H1 (cell line): ENCODE data around the gene TMEM51. TPM values are rescaled to one million over a fixed set of nuclear protein-coding genes. Genes with fewer than 3 reads are reported as not detected.

ENCODE experiments used
- CTCF ChIA-PET: fragments of 300-600 bp; sonication (Branson Sonifier 250); formaldehyde crosslinking; loops from one replicate; lab custom pipeline; 2021; ENCODE audit not compliant: partially characterized antibody; lab: Charles Lee
- POLR2A ChIA-PET: fragments of 300-600 bp; sonication (Branson Sonifier 250); formaldehyde crosslinking; loops from one replicate; lab custom pipeline; 2021; ENCODE audit warnings: inconsistent platforms; ENCODE audit not compliant: partially characterized antibody; lab: Charles Lee
- DNase-seq, 2 experiments: peaks; one replicate each; pipeline versions ENCODE4 v3.0.0 to v3.0.0-alpha.2; 2010 to 2022; ENCODE audit warnings: low spot score in 2 of 2, low read depth in 1 of 2, mixed read lengths in 1 of 2
- FAIRE-seq: peaks from 2 replicates; lab custom pipeline; 2011; peaks lifted over from hg19 to GRCh38; lab: Jason Lieb, UNC
- H2AFZ ChIP-seq: 2 replicates; pipeline ENCODE4 v1.8.1; 2012; ENCODE audit warnings: low read length, inconsistent platforms
- H2AK5ac ChIP-seq: 2 replicates; pipeline ENCODE4 v1.6.1; 2013; ENCODE audit warnings: low read depth, low read length
- H2BK120ac ChIP-seq: replicated peaks from 2 replicates; pipeline ENCODE3; 2013; ENCODE audit warnings: low read depth, low read length, inconsistent platforms
- H2BK12ac ChIP-seq: 2 replicates; pipeline ENCODE4 v1.6.1; 2013; ENCODE audit warnings: low read depth, low read length
- H2BK15ac ChIP-seq: 2 replicates; pipeline ENCODE4 v1.6.1; 2013; ENCODE audit warnings: low read length
- H2BK20ac ChIP-seq: 2 replicates; pipeline ENCODE4 v1.6.1; 2013; ENCODE audit warnings: low read length
- H2BK5ac ChIP-seq: 2 replicates; pipeline ENCODE4 v1.6.1; 2013; ENCODE audit warnings: low read depth, low read length
- H3K14ac ChIP-seq: 2 replicates; pipeline ENCODE4 v1.6.1; 2013; ENCODE audit warnings: inconsistent platforms; ENCODE audit not compliant: insufficient read length
- H3K18ac ChIP-seq: 2 replicates; pipeline ENCODE4 v1.6.1; 2013; ENCODE audit warnings: low read length; ENCODE audit errors: extremely low read depth
- H3K23ac ChIP-seq: 2 replicates; pipeline ENCODE4 v1.6.1; 2013; ENCODE audit warnings: inconsistent platforms; ENCODE audit not compliant: insufficient read length
- H3K23me2 ChIP-seq: 2 replicates; pipeline ENCODE4 v1.6.1; 2013; ENCODE audit warnings: low read depth, low read length
- H3K27ac ChIP-seq: 2 replicates; pipeline ENCODE4 v1.6.1; 2011; ENCODE audit warnings: low read depth, low read length, inconsistent platforms
- H3K27me3 ChIP-seq, 4 experiments: replicated peaks in 1 of 4; 1 replicate in 1 of 4; 2 replicates in 3 of 4; pipeline versions ENCODE4 v1.6.1 to v1.8.1; 2011 to 2013; ENCODE audit warnings: low read length in 3 of 4, mild to moderate bottlenecking in 3 of 4, inconsistent platforms in 2 of 4, mixed read lengths in 2 of 4, moderate library complexity in 1 of 4; ENCODE audit not compliant: control insufficient read depth in 3 of 4, insufficient read depth in 3 of 4; ENCODE audit errors: extremely low read depth in 1 of 4
- H3K36me3 ChIP-seq, 4 experiments: 2 replicates each; pipeline versions ENCODE4 v1.6.1 to v1.8.1; 2011 to 2013; ENCODE audit warnings: mild to moderate bottlenecking in 4 of 4, low read length in 3 of 4, moderate library complexity in 2 of 4, control low read depth in 1 of 4, inconsistent platforms in 1 of 4; ENCODE audit not compliant: insufficient read depth in 4 of 4, control insufficient read depth in 2 of 4
- H3K4ac ChIP-seq: replicated peaks from 2 replicates; pipeline ENCODE3; 2013; ENCODE audit warnings: low read length, low read depth, mixed read lengths, inconsistent platforms; ENCODE audit not compliant: insufficient read length
- H3K4me1 ChIP-seq, 4 experiments: replicated peaks in 1 of 4; 1 replicate in 1 of 4; 2 replicates in 3 of 4; pipeline versions ENCODE4 v1.6.1 to v1.8.1; 2011 to 2013; ENCODE audit warnings: low read length in 3 of 4, inconsistent platforms in 2 of 4, mixed read lengths in 1 of 4; ENCODE audit not compliant: insufficient read depth in 4 of 4, control insufficient read depth in 3 of 4
- H3K4me2 ChIP-seq, 2 experiments: 2 replicates each; pipeline versions ENCODE4 v1.6.1 to v1.8.1; 2011 to 2013; ENCODE audit warnings: low read depth in 2 of 2, low read length in 2 of 2, control low read depth in 1 of 2, inconsistent platforms in 1 of 2, mild to moderate bottlenecking in 1 of 2; ENCODE audit not compliant: insufficient read depth in 1 of 2
- H3K4me3 ChIP-seq, 4 experiments: fragments of 200-600, 300-600 bp in 1 of 4; sonication (generic), shearing (Covaris generic), sonication (Bioruptor Twin) in 1 of 4; 2 replicates each; pipeline versions ENCODE4 v1.5.1 to v1.8.1; 2011 to 2016; ENCODE audit warnings: low read length in 4 of 4, low read depth in 3 of 4, control low read depth in 2 of 4, inconsistent platforms in 2 of 4, mild to moderate bottlenecking in 2 of 4, mixed read lengths in 1 of 4, moderate library complexity in 1 of 4; ENCODE audit not compliant: insufficient read depth in 2 of 4; ENCODE audit errors: extremely low read depth in 1 of 4
- H3K56ac ChIP-seq: replicated peaks from 2 replicates; pipeline ENCODE3; 2013; ENCODE audit warnings: low read depth, mild to moderate bottlenecking, mixed read lengths, low read length, inconsistent platforms; ENCODE audit not compliant: insufficient read length
- H3K79me1 ChIP-seq: 2 replicates; pipeline ENCODE4 v1.6.1; 2013; ENCODE audit warnings: low read depth, low read length, control low read depth
- H3K79me2 ChIP-seq, 2 experiments: 2 replicates each; pipeline versions ENCODE4 v1.6.1 to v1.8.1; 2012 to 2013; ENCODE audit warnings: low read length in 2 of 2, mild to moderate bottlenecking in 2 of 2, inconsistent platforms in 1 of 2; ENCODE audit not compliant: insufficient read depth in 2 of 2, control insufficient read depth in 1 of 2
- H3K9ac ChIP-seq, 4 experiments: replicated peaks in 1 of 4; 1 replicate in 1 of 4; 2 replicates in 3 of 4; pipeline versions ENCODE4 v1.6.1 to v1.8.1; 2011 to 2013; ENCODE audit warnings: low read depth in 3 of 4, low read length in 3 of 4, control low read depth in 2 of 4, mild to moderate bottlenecking in 2 of 4, moderate library complexity in 2 of 4, inconsistent platforms in 1 of 4; ENCODE audit errors: extremely low read depth in 1 of 4
- H3K9me3 ChIP-seq, 2 experiments: 2 replicates each; pipeline versions ENCODE4 v1.6.1 to v1.8.1; 2012 to 2013; ENCODE audit warnings: mild to moderate bottlenecking in 2 of 2, moderate library complexity in 2 of 2, control low read depth in 1 of 2, inconsistent platforms in 1 of 2, low read depth in 1 of 2, low read length in 1 of 2, mixed read lengths in 1 of 2; ENCODE audit not compliant: insufficient read depth in 2 of 2
- H4K20me1 ChIP-seq, 2 experiments: replicated peaks in 1 of 2; 2 replicates each; pipeline versions ENCODE3 to v1.8.1; 2011 to 2013; ENCODE audit warnings: inconsistent platforms in 2 of 2, low read length in 2 of 2, mild to moderate bottlenecking in 1 of 2; ENCODE audit not compliant: insufficient read depth in 2 of 2, control insufficient read depth in 1 of 2
- H4K5ac ChIP-seq: 2 replicates; pipeline ENCODE4 v1.6.1; 2013; ENCODE audit warnings: low read length, low read depth, mixed read lengths, inconsistent platforms; ENCODE audit not compliant: insufficient read length
- H4K8ac ChIP-seq: 2 replicates; pipeline ENCODE4 v1.8.0; 2013; ENCODE audit warnings: mild to moderate bottlenecking, moderate library complexity, low read length, inconsistent platforms; ENCODE audit not compliant: insufficient read depth; ENCODE audit errors: extremely low read depth
- H4K91ac ChIP-seq: replicated peaks from 2 replicates; pipeline ENCODE3; 2013; ENCODE audit warnings: low read length, mixed read lengths, inconsistent platforms; ENCODE audit not compliant: insufficient read length
- ASH2L ChIP-seq: fragments of 200-600, 300-600 bp; sonication (generic); IDR thresholded peaks from one replicate; pipeline ENCODE4 v1.7.1; 2017; ENCODE audit warnings: low read length
- EGR1 ChIP-seq: IDR thresholded peaks from 2 replicates; pipeline ENCODE4 v1.6.1; 2011; ENCODE audit warnings: low read depth, low read length, borderline replicate concordance
- USF2 ChIP-seq: IDR thresholded peaks from 2 replicates; pipeline ENCODE4 v1.6.1; 2011; ENCODE audit warnings: low read length, improper control_type of control experiment
- WGBS, 2 experiments: shearing (Covaris generic) in 1 of 2; methylation state at CpG; one replicate each; pipeline versions ENCODE4 v1.1.6 to v1.1.7; 2013 to 2015; ENCODE audit warnings: low lambda C conversion rate in 2 of 2, mixed read lengths in 2 of 2, inconsistent platforms in 1 of 2, low coverage in 1 of 2, missing lambda C conversion rate in 1 of 2; ENCODE audit not compliant: insufficient replicate concordance in 2 of 2, insufficient coverage in 1 of 2, insufficient read length in 1 of 2; ENCODE audit errors: extremely low coverage in 1 of 2, missing lambda C conversion rate in 1 of 2; 5-methylcytosine and 5-hydroxymethylcytosine counted together
- polyA plus RNA-seq, 7 experiments: library from polyadenylated mRNA; depleted of rRNA in 3 of 7; stranded (reverse) in 5 of 7; unstranded in 2 of 7; fragments of >200 nt in 5 of 7; fragments of 200-250 nt in 2 of 7; gene quantifications; 1 replicate in 5 of 7; 2 replicates in 1 of 7; 4 replicates in 1 of 7; pipeline versions ENCODE4 v1.2.1 to v1.2.3, GENCODE V29; 2011 to 2013; ENCODE audit warnings: missing spikeins in 2 of 7, mixed read lengths in 2 of 7
- total RNA-seq: library from RNA; stranded (reverse); fragmentation: NEBNext Ultra II Directional; extraction: Animal tissue kit (Norgen Biotek cat#: 25700); gene quantifications from 2 replicates; pipeline ENCODE4 v1.2.1, GENCODE V29; 2021

Gene TMEM51
- total and polyA plus RNA-seq, 2 of the 8 experiments (the other 6 are each of a cell fraction or from before 2014, with no cell fraction given): 9.9 to 10.7 TPM

DNA sequence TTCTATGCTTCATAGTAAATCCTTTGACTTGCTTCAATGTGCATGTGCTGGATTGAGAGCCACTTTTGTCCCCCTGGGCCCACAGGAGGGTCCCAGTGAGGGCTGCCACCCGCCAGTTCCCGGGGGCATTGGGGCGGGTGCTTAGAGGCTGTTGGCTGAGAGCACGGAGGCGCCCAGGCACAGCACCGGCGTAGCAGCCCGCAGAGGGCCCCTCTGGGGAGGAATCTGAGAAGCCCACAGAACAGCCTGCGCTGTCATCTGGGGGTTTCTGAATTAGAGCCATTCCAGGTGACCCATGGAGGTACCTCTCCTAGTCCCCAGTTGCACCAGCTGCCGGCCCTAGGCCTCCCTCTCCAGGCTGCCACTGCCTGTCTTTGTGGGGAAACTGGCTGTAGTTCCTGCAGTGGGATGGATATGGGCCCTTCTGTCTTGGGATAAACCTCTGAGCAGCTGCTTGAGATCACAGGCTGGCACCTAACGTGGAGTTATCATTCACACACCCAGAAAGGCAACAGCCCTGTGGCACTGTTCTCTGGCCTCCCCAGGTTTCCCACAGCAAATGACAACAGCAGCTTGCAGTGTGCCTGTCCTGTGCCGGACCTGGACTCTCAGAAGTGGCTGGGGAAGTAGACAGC, 39.5 kb downstream of the TMEM51 start:
- Histone ChIP-seq H4K91ac (no peak overlapping the region), H2BK15ac (no peak overlapping the region), H3K9ac (no peak overlapping the region), H3K18ac (no peak overlapping the region), H3K36me3 (peaks cover 0 to 2% (median 0%) of the 10 kb centered on the region in 4 experiments; a peak in 1 of 8 replicates), H3K79me1 (peaks cover 6% of the 10 kb centered on the region; the same call in 1 of the 2 replicates), H2BK20ac (0 out of 2 replicates have a peak overlapping the region, but pooled peaks have one; percentile 48), H3K4me1 (peaks cover 10 to 40% (median 17%) of the 10 kb centered on the region in 4 experiments), H3K4ac (no peak overlapping the region), H2BK5ac (no peak overlapping the region), H4K8ac (no peak overlapping the region), H3K9me3 (no peaks in the 10 kb centered on the region)
- FAIRE-seq: no peak
- 77% methylated on average over 12 of the region's 12 CpGs; no CpG with 5 or more reads in 1 of the 2 experiments for WGBS, 2 experiments
- TF ChIP-seq ASH2L (no peak), EGR1 (no peak), USF2 (no peak)
- TF ChIP-seq, all 59 proteins: peak for 0
- Histone ChIP-seq H3K4me2 (no peak overlapping the region), H2BK120ac (no peak overlapping the region), H2AFZ (no peak overlapping the region), H3K23ac (no peak overlapping the region), H3K56ac (no peak overlapping the region), H3K14ac (no peak overlapping the region), H3K4me3 (no peak overlapping the region), H4K20me1 (peaks cover 0 to 5% of the 10 kb centered on the region in 2 experiments), H2BK12ac (no peak overlapping the region), H2AK5ac (no peak overlapping the region), H3K27ac (no peak overlapping the region), H3K79me2 (peaks cover 0 to 26% of the 10 kb centered on the region in 2 experiments; a peak in 1 of 4 replicates), H4K5ac (no peak overlapping the region), H3K27me3 (no peaks in the 10 kb centered on the region), H3K23me2 (no peaks in the 10 kb centered on the region)
- ChIA-PET CTCF (interaction anchor here (1.0 to 1.4 kb wide), 2 partner anchors 45 to 139 kb away, joined by 4 read pairs; no protein-coding TSS in a partner anchor), POLR2A (no interaction called here)
- DNase-seq: no peak
